WTC11 (cell line): ENCODE results near the gene AGR2. TPM values are rescaled to one million over a fixed set of nuclear protein-coding genes. Genes with fewer than 3 reads are reported as not detected.

Experiments used
- total RNA-seq: library from RNA; stranded (reverse); gene quantifications from 3 replicates; pipeline ENCODE4 v1.2.3, GENCODE V29; 2021

The AGR2 gene
- total RNA-seq, 1 experiment from 2014 or later: 1.6 TPM

Other genes with a start within 250 kb of the AGR2 start
- gene ANKMY2, start 159.2 kb downstream of the AGR2 start, total RNA-seq: 12.0 to 13.6 TPM (median 13.0 TPM) in 3 replicates
- 100.0 to 105 TPM (median 104 TPM) in 3 replicates for gene BZW2, start 158.8 kb downstream of the AGR2 start, total RNA-seq
- gene TSPAN13, start 51.2 kb downstream of the AGR2 start, total RNA-seq: 30.4 to 32.7 TPM (median 32.0 TPM) in 3 replicates
- not detected in 3 replicates for gene AGR3, start 77.0 kb upstream of the AGR2 start, total RNA-seq